ENCODE measurements around the gene PROM2. TPM values are rescaled to one million over a fixed set of nuclear protein-coding genes. Genes with fewer than 3 reads are reported as not detected.

The PROM2 gene
- total RNA-seq, 1 experiment from 2014 or later, result 0.17 TPM

Other genes starting within 250 kb of the PROM2 start
- 0.29 and 5.7 TPM in 2 replicates for gene MAL, start 248.7 kb upstream of the PROM2 start, total RNA-seq (2014; rRNA removed; shearing (Covaris generic))
- 65.4 and 92.5 TPM in 2 replicates for gene MRPS5, start 152.6 kb upstream of the PROM2 start, total RNA-seq (2014; rRNA removed; shearing (Covaris generic))
- 3.1 and 6.7 TPM in 2 replicates for gene ZNF514, start 114.6 kb upstream of the PROM2 start, total RNA-seq (2014; rRNA removed; shearing (Covaris generic))
- 3.4 and 4.3 TPM in 2 replicates for gene ZNF2, start 108.6 kb upstream of the PROM2 start, total RNA-seq (2014; rRNA removed; shearing (Covaris generic))
- gene ZNF892, start 66.9 kb upstream of the PROM2 start, total RNA-seq (2014; rRNA removed; shearing (Covaris generic)), result 1.7 and 5.3 TPM in 2 replicates
- 2.6 and 5.5 TPM in 2 replicates for gene KCNIP3, start 22.9 kb downstream of the PROM2 start, total RNA-seq (2014; rRNA removed; shearing (Covaris generic))
- 13.4 and 28.5 TPM in 2 replicates for gene FAHD2A, start 128.3 kb downstream of the PROM2 start, total RNA-seq (2014; rRNA removed; shearing (Covaris generic))
- not detected in 2 replicates for gene TRIM43B, start 210.3 kb downstream of the PROM2 start, total RNA-seq (2014; rRNA removed; shearing (Covaris generic))

All from Daoy (cell line).